Keratinocyte (primary cell): Measurements from ENCODE around the gene NT5DC3. TPM values are rescaled to one million over a fixed set of nuclear protein-coding genes. Genes with fewer than 3 reads are reported as not detected.

ENCODE experiments used
- DNase-seq: peaks from one replicate; pipeline ENCODE4 v3.0.0-alpha.2; 2011; ENCODE audit warnings: low read depth, missing footprints, low spot score
- FAIRE-seq: peaks from 2 replicates; lab custom pipeline; 2011; peaks lifted over from hg19 to GRCh38; lab: Jason Lieb, UNC
- H2AFZ ChIP-seq: 2 replicates; pipeline ENCODE4 v1.6.0; 2012; ENCODE audit warnings: low read length, control low read depth, inconsistent platforms; ENCODE audit not compliant: control insufficient read depth
- H3K27ac ChIP-seq: 2 replicates; pipeline ENCODE4 v1.5.1; 2011; ENCODE audit warnings: low read length; ENCODE audit not compliant: control insufficient read depth, insufficient read depth
- H3K27me3 ChIP-seq: 3 replicates; pipeline ENCODE4 v1.6.0; 2011; ENCODE audit warnings: low read length; ENCODE audit not compliant: control insufficient read depth, insufficient read depth; ENCODE audit errors: extremely low read depth
- H3K36me3 ChIP-seq, 2 experiments: 2 replicates in 1 of 2; 3 replicates in 1 of 2; pipeline ENCODE4 v1.5.1; 2011; ENCODE audit warnings: low read length in 2 of 2, mild to moderate bottlenecking in 1 of 2; ENCODE audit not compliant: control insufficient read depth in 2 of 2, insufficient read depth in 2 of 2; ENCODE audit errors: extremely low read depth in 1 of 2
- H3K4me1 ChIP-seq: 3 replicates; pipeline ENCODE4 v1.5.1; 2011; ENCODE audit warnings: low read length; ENCODE audit not compliant: control insufficient read depth, insufficient read depth; ENCODE audit errors: extremely low read depth
- H3K4me2 ChIP-seq: 3 replicates; pipeline ENCODE4 v1.6.0; 2011; ENCODE audit warnings: low read depth, low read length; ENCODE audit not compliant: control insufficient read depth, insufficient read depth; ENCODE audit errors: extremely low read depth
- H3K4me3 ChIP-seq, 3 experiments: fragments of 200-600 bp in 1 of 3; sonication (generic) in 1 of 3; 2 replicates in 2 of 3; 3 replicates in 1 of 3; pipeline ENCODE4 v1.5.1; 2011 to 2016; ENCODE audit warnings: low read length in 3 of 3, mild to moderate bottlenecking in 3 of 3, control low read depth in 2 of 3, inconsistent platforms in 1 of 3, low read depth in 1 of 3, mixed read lengths in 1 of 3, mixed run types in 1 of 3, moderate library complexity in 1 of 3; ENCODE audit not compliant: control insufficient read depth in 2 of 3, insufficient read depth in 2 of 3; ENCODE audit errors: extremely low read depth in 1 of 3
- H3K79me2 ChIP-seq: 2 replicates; pipeline ENCODE4 v1.6.0; 2012; ENCODE audit warnings: low read length; ENCODE audit not compliant: control insufficient read depth, insufficient read depth
- H3K9ac ChIP-seq: 3 replicates; pipeline ENCODE4 v1.6.0; 2011; ENCODE audit warnings: low read length; ENCODE audit not compliant: control insufficient read depth, insufficient read depth; ENCODE audit errors: extremely low read depth
- H3K9me1 ChIP-seq: 3 replicates; pipeline ENCODE4 v1.6.0; 2011; ENCODE audit warnings: low read length; ENCODE audit not compliant: control insufficient read depth, insufficient read depth; ENCODE audit errors: extremely low read depth
- H3K9me3 ChIP-seq: 2 replicates; pipeline ENCODE4 v1.5.1; 2012; ENCODE audit warnings: low read depth, low read length; ENCODE audit not compliant: control insufficient read depth
- H4K20me1 ChIP-seq: 3 replicates; pipeline ENCODE4 v1.6.0; 2011; ENCODE audit warnings: low read length; ENCODE audit not compliant: control insufficient read depth, insufficient read depth; ENCODE audit errors: extremely low read depth
- EZH2 ChIP-seq: IDR thresholded peaks from one replicate; pipeline ENCODE4 v1.6.1; 2012; ENCODE audit warnings: inconsistent platforms, mild to moderate bottlenecking, low read length, moderate library complexity
- dilution Hi-C: fragments of 300-500 bp; cut with MboI; formaldehyde crosslinking; loops from one replicate; pipeline ENCODE4 v1.7.0; 2020; ENCODE audit warnings: low sequenced_read_pairs; ENCODE audit not compliant: extremely low pct_ligation_motif_present
- polyA plus RNA-seq, 5 experiments: library from polyadenylated mRNA; depleted of rRNA in 3 of 5; stranded (reverse) in 3 of 5; stranded (forward) in 1 of 5; unstranded in 1 of 5; fragments of >200 nt; gene quantifications; 1 replicate in 1 of 5; 2 replicates in 3 of 5; 3 replicates in 1 of 5; pipeline versions ENCODE4 v1.2.1 to v1.2.3, GENCODE V29; 2011 to 2012; ENCODE audit warnings: missing spikeins in 2 of 5, low read depth in 1 of 5, low replicate concordance in 1 of 5
- TF ChIP-seq, protein P1 (sequence below), 3 experiments: IDR thresholded peaks in 1 of 3; conservative IDR thresholded peaks in 1 of 3; optimal IDR thresholded peaks in 1 of 3; 2 replicates in 2 of 3; 3 replicates in 1 of 3; pipeline versions ENCODE3 to v1.5.1; 2011; ENCODE audit warnings: low read length in 3 of 3, mild to moderate bottlenecking in 3 of 3, moderate library complexity in 2 of 3, control low read depth in 1 of 3, inconsistent platforms in 1 of 3; ENCODE audit not compliant: insufficient read depth in 2 of 3; ENCODE audit errors: extremely low read depth in 1 of 3

NT5DC3 gene
- polyA plus RNA-seq, 1 donor (not counting 4 experiments of a cell fraction or from before 2014, with no cell fraction given): 12.8 TPM

DNA sequence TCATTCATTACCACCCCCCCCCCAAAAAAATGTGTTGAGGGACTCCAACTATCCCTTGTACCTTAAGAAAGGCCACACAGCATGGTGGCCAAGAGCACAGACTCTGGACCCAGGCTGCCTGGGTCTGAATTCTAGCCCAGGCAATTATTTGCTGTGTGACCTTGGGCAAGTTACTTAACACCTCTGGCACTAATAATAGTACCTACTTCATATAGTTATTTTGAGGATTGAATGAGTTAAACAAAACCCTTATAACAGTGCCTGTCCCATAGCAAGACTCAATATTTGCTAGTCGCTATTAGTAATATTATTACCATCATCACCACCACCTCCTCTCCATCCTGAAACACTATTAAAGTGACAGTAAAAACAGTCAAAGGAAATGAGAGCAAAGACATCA is 37.2 kb downstream of the NT5DC3 start:
- Histone ChIP-seq H3K9me1 (no peaks in the 10 kb centered on the region), H3K36me3 (peaks cover 8 to 9% of the 10 kb centered on the region in 2 experiments), H3K4me3 (peak overlapping the region; percentile 30 to 60 (median 46)), H3K9me3 (no peaks in the 10 kb centered on the region), H3K79me2 (peaks cover 31% of the 10 kb centered on the region), H3K9ac (peak overlapping the region; percentile 78), H3K27me3 (no peaks in the 10 kb centered on the region), H4K20me1 (no peaks in the 10 kb centered on the region), H3K4me1 (peaks cover 73% of the 10 kb centered on the region), H2AFZ (no peak overlapping the region), H3K4me2 (peak overlapping the region; percentile 61), H3K27ac (peak overlapping the region; percentile 66)
- dilution Hi-C loops: no loop called here
- FAIRE-seq (no peak), DNase-seq (no peak)
- no peak for TF ChIP-seq EZH2
- TF ChIP-seq, protein P1, sequence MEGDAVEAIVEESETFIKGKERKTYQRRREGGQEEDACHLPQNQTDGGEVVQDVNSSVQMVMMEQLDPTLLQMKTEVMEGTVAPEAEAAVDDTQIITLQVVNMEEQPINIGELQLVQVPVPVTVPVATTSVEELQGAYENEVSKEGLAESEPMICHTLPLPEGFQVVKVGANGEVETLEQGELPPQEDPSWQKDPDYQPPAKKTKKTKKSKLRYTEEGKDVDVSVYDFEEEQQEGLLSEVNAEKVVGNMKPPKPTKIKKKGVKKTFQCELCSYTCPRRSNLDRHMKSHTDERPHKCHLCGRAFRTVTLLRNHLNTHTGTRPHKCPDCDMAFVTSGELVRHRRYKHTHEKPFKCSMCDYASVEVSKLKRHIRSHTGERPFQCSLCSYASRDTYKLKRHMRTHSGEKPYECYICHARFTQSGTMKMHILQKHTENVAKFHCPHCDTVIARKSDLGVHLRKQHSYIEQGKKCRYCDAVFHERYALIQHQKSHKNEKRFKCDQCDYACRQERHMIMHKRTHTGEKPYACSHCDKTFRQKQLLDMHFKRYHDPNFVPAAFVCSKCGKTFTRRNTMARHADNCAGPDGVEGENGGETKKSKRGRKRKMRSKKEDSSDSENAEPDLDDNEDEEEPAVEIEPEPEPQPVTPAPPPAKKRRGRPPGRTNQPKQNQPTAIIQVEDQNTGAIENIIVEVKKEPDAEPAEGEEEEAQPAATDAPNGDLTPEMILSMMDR (optimal IDR thresholded peaks at IDR 0.05 in 1 of 3, IDR thresholded peaks at IDR 0.05 in 1 of 3, conservative IDR thresholded peaks at IDR 0.05 in 1 of 3; ENCODE audit: extremely low read depth in 1 of 3, insufficient read depth in 2 of 3, low read length in 3 of 3): no peak

DNA sequence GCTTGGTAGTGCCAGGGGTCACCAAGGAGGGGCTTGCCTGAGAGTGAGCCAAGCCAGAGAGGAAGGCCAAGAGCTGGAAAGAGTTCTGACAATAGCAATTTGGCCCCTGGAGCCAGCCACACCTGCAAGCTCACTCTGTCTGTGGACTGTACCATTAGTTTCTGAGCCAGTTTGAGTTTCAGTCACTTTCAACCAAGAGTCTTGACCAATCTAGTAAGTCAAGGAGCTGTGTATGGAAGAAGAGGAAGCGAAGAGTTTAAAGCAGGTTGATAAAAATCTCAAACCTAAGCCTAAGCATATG is 38.5 kb downstream of the NT5DC3 start:
- dilution Hi-C loops: no loop called here
- H3K9me3 ChIP-seq: no peaks in the 10 kb centered on the region
- no peaks in the 10 kb centered on the region for H3K27me3 ChIP-seq
- H3K4me3 ChIP-seq: peak overlapping the region in 2 of 3 experiments; percentile 46 to 60
- H3K79me2 ChIP-seq: peaks cover 22% of the 10 kb centered on the region
- peaks cover 73% of the 10 kb centered on the region for H3K4me1 ChIP-seq
- H4K20me1 ChIP-seq: no peaks in the 10 kb centered on the region
- peak overlapping the region; percentile 78 for H3K9ac ChIP-seq
- peak overlapping the region; percentile 66 for H3K4me2 ChIP-seq
- no peak overlapping the region for H2AFZ ChIP-seq
- no peak for FAIRE-seq
- H3K9me1 ChIP-seq: no peaks in the 10 kb centered on the region
- H3K27ac ChIP-seq: peak overlapping the region; percentile 91
- no peak for DNase-seq
- peaks cover 10 to 13% of the 10 kb centered on the region in 2 experiments for H3K36me3 ChIP-seq
- TF ChIP-seq EZH2: no peak
- TF ChIP-seq, protein P1 (optimal IDR thresholded peaks at IDR 0.05 in 1 of 3, IDR thresholded peaks at IDR 0.05 in 1 of 3, conservative IDR thresholded peaks at IDR 0.05 in 1 of 3; ENCODE audit: extremely low read depth in 1 of 3, insufficient read depth in 2 of 3, low read length in 3 of 3): no peak
